Right lobe of liver (tissue), 6 donors: ENCODE data around the gene SMCP. TPM values are rescaled to one million over a fixed set of nuclear protein-coding genes. Genes with fewer than 3 reads are reported as not detected.

Experiments used
- ATAC-seq, 4 donors: fragments of 200-7000 bp; cut with Tn5 transposase; one replicate each; pipeline ENCODE4 v1.9.1; 2020; ENCODE audit warnings: mild to moderate bottlenecking in 4 of 4, moderate library complexity in 4 of 4
- DNase-seq, 3 donors: peaks; one replicate each; pipeline ENCODE4 v3.0.0-alpha.2; 2020
- H3K27ac ChIP-seq, 3 donors: fragments of 200-600 bp; one replicate each; pipeline ENCODE4 v1.8.0; 2022
- H3K27me3 ChIP-seq, 2 donors: fragments of 200-600 bp; one replicate each; pipeline ENCODE4 v1.8.0; 2022
- H3K36me3 ChIP-seq, 4 donors: fragments of 200-600 bp; sonication (generic) in 1 of 4; one replicate each; pipeline versions ENCODE4 v1.5.1 to v1.8.0; 2017 to 2022; ENCODE audit warnings: control low read depth in 1 of 4
- H3K4me1 ChIP-seq, 4 donors: fragments of 200-600 bp; sonication (generic) in 1 of 4; one replicate each; pipeline versions ENCODE4 v1.5.1 to v1.8.0; 2017 to 2022; ENCODE audit warnings: control low read depth in 1 of 4
- H3K4me3 ChIP-seq, 3 donors: fragments of 200-600 bp; one replicate each; pipeline ENCODE4 v1.8.0; 2022
- H3K9me3 ChIP-seq, 4 donors: fragments of 200-600 bp; sonication (generic) in 1 of 4; one replicate each; pipeline versions ENCODE4 v1.5.1 to v1.8.0; 2017 to 2022; ENCODE audit warnings: control low read depth in 1 of 4
- CTCF ChIP-seq, 4 donors: fragments of 200-600 bp in 3 of 4; fragments of 450-650 bp in 1 of 4; IDR thresholded peaks; one replicate each; pipeline versions ENCODE4 v1.5.1 to v1.8.0; 2016 to 2022; ENCODE audit warnings: antibody characterized with exemption in 4 of 4, mild to moderate bottlenecking in 2 of 4
- POLR2A ChIP-seq: fragments of 450-650 bp; IDR thresholded peaks from one replicate; pipeline ENCODE4 v1.6.1; 2017; ENCODE audit warnings: antibody characterized with exemption, mild to moderate bottlenecking
- WGBS: methylation state at CpG from one replicate; pipeline ENCODE4 v1.1.6; 2018; ENCODE audit warnings: low coverage, low lambda C conversion rate; ENCODE audit not compliant: insufficient coverage; ENCODE audit errors: missing lambda C conversion rate; 5-methylcytosine and 5-hydroxymethylcytosine counted together
- intact Hi-C, 2 donors: fragments of 100-400 bp; cut with DNase I; formaldehyde crosslinking; loops; one replicate each; pipeline versions ENCODE4 v1.11.2 to v1.14.1; 2022
- total RNA-seq, 6 experiments: library from RNA; depleted of rRNA in 2 of 6; stranded (reverse); fragments of >200 nt in 2 of 6; fragmentation: NEBNext Ultra II Directional in 3 of 6; extraction: Animal tissue kit (Norgen Biotek cat#: 25700) in 3 of 6; gene quantifications; one replicate each; pipeline versions ENCODE4 v1.1.0 to v1.2.4, GENCODE V29; 2016 to 2023
- donor health status: DM: no; HTN: yes; CAD: no.
- donor health status: DM: no; HTN: no; CAD: no.
- donor health status: DM: no; HTN: no; CAD: no.
- donor health status: DM: no; HTN: yes; CAD: no.
- donor health status: DM: no; HTN: yes; CAD: no.

The SMCP gene
- total RNA-seq, 6 experiments from 2014 or later, result not detected

GRCh38 chr1:152886758-152887409 is 8.8 kb downstream of the SMCP start:
- WGBS, result 26% methylated on average over 3 of the region's 8 CpGs
- Histone ChIP-seq H3K4me3 (no peak overlapping the region), H3K9me3 (no peaks in the 10 kb centered on the region), H3K27ac (peak overlapping the region in 2 of 3 donors; percentile 34 to 72), H3K4me1 (peaks cover 0 to 12% (median 4%) of the 10 kb centered on the region in 4 donors), H3K27me3 (no peaks in the 10 kb centered on the region), H3K36me3 (no peaks in the 10 kb centered on the region)
- TF ChIP-seq CTCF (IDR thresholded peaks at IDR 0.05), result no peak
- TF ChIP-seq POLR2A, result no peak
- ATAC-seq (peak in 3 of 4 donors; percentile 13 to 44 (median 21)), DNase-seq (no peak)
- intact Hi-C loops, result no loop called here

GRCh38 chr1:152888126-152888525 is 10.0 kb downstream of the SMCP start:
- H3K27ac ChIP-seq, result no peak overlapping the region
- peaks cover 0 to 12% (median 4%) of the 10 kb centered on the region in 4 donors for H3K4me1 ChIP-seq
- no peak for DNase-seq
- no peak for ATAC-seq
- 73% methylated on average over 1 of the region's 1 CpG for WGBS
- intact Hi-C loops, result no loop called here
- H3K27me3 ChIP-seq, result no peaks in the 10 kb centered on the region
- no peak for TF ChIP-seq CTCF (IDR thresholded peaks at IDR 0.05)
- TF ChIP-seq POLR2A, result no peak
- H3K4me3 ChIP-seq, result no peak overlapping the region
- H3K36me3 ChIP-seq, result no peaks in the 10 kb centered on the region
- H3K9me3 ChIP-seq, result no peaks in the 10 kb centered on the region

- Histone ChIP-seq H3K27me3 (no peaks in the 10 kb centered on the region), H3K36me3 (no peaks in the 10 kb centered on the region), H3K9me3 (no peaks in the 10 kb centered on the region), H3K4me3 (no peak overlapping the region), H3K4me1 (no peaks in the 10 kb centered on the region), H3K27ac (no peak overlapping the region)
- WGBS, result 56% methylated on average over 4 of the region's 4 CpGs
- DNase-seq (no peak), ATAC-seq (no peak)
- TF ChIP-seq POLR2A, result no peak
- TF ChIP-seq CTCF (IDR thresholded peaks at IDR 0.05), result no peak
- intact Hi-C loops, result no loop called here
Measured at GRCh38 chr1:152899027-152899426, 20.9 kb downstream of the SMCP start.

- no peaks in the 10 kb centered on the region for H3K9me3 ChIP-seq
- no peak for ATAC-seq
- no peak overlapping the region for H3K4me3 ChIP-seq
- H3K4me1 ChIP-seq, result no peaks in the 10 kb centered on the region
- no peaks in the 10 kb centered on the region for H3K27me3 ChIP-seq
- TF ChIP-seq CTCF (IDR thresholded peaks at IDR 0.05) (no peak), POLR2A (no peak)
- no peaks in the 10 kb centered on the region for H3K36me3 ChIP-seq
- whole genome bisulfite sequencing, result 63% methylated on average over 1 of the region's 2 CpGs
- DNase-seq, result no peak
- intact Hi-C loops, result no loop called here
- H3K27ac ChIP-seq, result no peak overlapping the region
Measured at GRCh38 chr1:152899883-152900282, 21.8 kb downstream of the SMCP start.
